ENCODE results near the gene RAPGEF5. TPM values are rescaled to one million over a fixed set of nuclear protein-coding genes. Genes with fewer than 3 reads are reported as not detected.

Gene RAPGEF5
- polyA plus RNA-seq, 1 of the 3 experiments (the other 2 are of a cell fraction): 1.2 TPM

- Histone ChIP-seq H3K9me3 (no peaks in the 10 kb centered on the region), H3K27me3 (ENCODE audit: insufficient read depth) (no peaks in the 10 kb centered on the region), H3K79me2 (ENCODE audit: insufficient read depth) (no peaks in the 10 kb centered on the region), H3K9me2 (no peaks in the 10 kb centered on the region), H3F3A (replicated peaks; ENCODE audit: insufficient read depth) (no peaks in the 10 kb centered on the region), H2AFZ (ENCODE audit: low read depth) (no peak overlapping the region), H3K4me3 (ENCODE audit: low read depth in 2 of 2, low read length in 1 of 2) (no peak overlapping the region), H3K4me2 (no peak overlapping the region), H3K27ac (ENCODE audit: low read depth in 2 of 2, low read length in 1 of 2) (no peak overlapping the region), H4K20me1 (ENCODE audit: insufficient read depth) (no peaks in the 10 kb centered on the region), H3K4me1 (ENCODE audit: control insufficient read depth in 1 of 2, insufficient read depth in 2 of 2, low read depth in 1 of 2, low read length in 1 of 2) (peaks cover 0 to 17% of the 10 kb centered on the region in 2 experiments; a peak in 2 of 4 replicates), H3K9ac (no peak overlapping the region), H3K36me3 (replicated peaks in 1 of 2; ENCODE audit: control insufficient read depth in 1 of 2, insufficient read depth in 2 of 2, low read length in 1 of 2) (no peaks in the 10 kb centered on the region)
- CTCF ChIA-PET: interaction anchor here (0.8 to 1.1 kb wide), 2 partner anchors 9 to 101 kb away, joined by 3 read pairs; no protein-coding TSS in a partner anchor
- POLR2A ChIA-PET: no interaction called here
- 77% methylated on average over 2 of the region's 2 CpGs for WGBS (ENCODE audit: low lambda C conversion rate)
- TF ChIP-seq ZBTB33 (IDR thresholded peaks at IDR 0.05; ENCODE audit: borderline replicate concordance, low read depth) (no peak), ELF1 (IDR thresholded peaks at IDR 0.05) (no peak), GABPA (IDR thresholded peaks at IDR 0.05; ENCODE audit: low read depth) (no peak), RCOR1 (IDR thresholded peaks at IDR 0.05; ENCODE audit: low read length) (no peak)
- DNase-seq: no peak
Measured at GRCh38 chr7:22210967-22211366, 146.0 kb downstream of the RAPGEF5 start.

- H3K9me3 ChIP-seq: no peaks in the 10 kb centered on the region
- ChIA-PET POLR2A (no interaction called here), CTCF (no interaction called here)
- no peak overlapping the region for H3K4me3 ChIP-seq (ENCODE audit: low read depth in 2 of 2, low read length in 1 of 2)
- peaks cover 0 to 17% of the 10 kb centered on the region in 2 experiments; a peak in 2 of 4 replicates for H3K4me1 ChIP-seq (ENCODE audit: control insufficient read depth in 1 of 2, insufficient read depth in 2 of 2, low read depth in 1 of 2, low read length in 1 of 2)
- no peaks in the 10 kb centered on the region for H3K79me2 ChIP-seq (ENCODE audit: insufficient read depth)
- H3K4me2 ChIP-seq: no peak overlapping the region
- no peaks in the 10 kb centered on the region for H3K9me2 ChIP-seq
- no peak for DNase-seq
- H3K36me3 ChIP-seq (replicated peaks in 1 of 2; ENCODE audit: control insufficient read depth in 1 of 2, insufficient read depth in 2 of 2, low read length in 1 of 2): no peaks in the 10 kb centered on the region
- no peak overlapping the region for H3K9ac ChIP-seq
- H3F3A ChIP-seq (replicated peaks; ENCODE audit: insufficient read depth): no peaks in the 10 kb centered on the region
- H3K27me3 ChIP-seq (ENCODE audit: insufficient read depth): no peaks in the 10 kb centered on the region
- H3K27ac ChIP-seq (ENCODE audit: low read depth in 2 of 2, low read length in 1 of 2): no peak overlapping the region
- TF ChIP-seq NRF1 (IDR thresholded peaks at IDR 0.05; ENCODE audit: low read depth, low read length) (no peak), USF2 (IDR thresholded peaks at IDR 0.05; ENCODE audit: borderline replicate concordance, low read depth, low read length) (no peak), TEAD4 (IDR thresholded peaks at IDR 0.05; ENCODE audit: borderline replicate concordance, insufficient read depth) (no peak), SIN3A (IDR thresholded peaks at IDR 0.05; ENCODE audit: borderline replicate concordance, low read depth, low read length) (no peak), ELF1 (IDR thresholded peaks at IDR 0.05) (no peak), MAX (IDR thresholded peaks at IDR 0.05; ENCODE audit: low read depth) (no peak), GATA2 (CRISPR knock-in tag; IDR thresholded peaks at IDR 0.05) (no peak), MXI1 (IDR thresholded peaks at IDR 0.05; ENCODE audit: low read depth, low read length) (no peak), IRF3 (IDR thresholded peaks at IDR 0.05; ENCODE audit: low read depth, low read length) (no peak), SMC3 (IDR thresholded peaks at IDR 0.05; ENCODE audit: low read depth, low read length) (no peak), YY1 (IDR thresholded peaks at IDR 0.05; ENCODE audit: low read depth) (no peak)
- no peaks in the 10 kb centered on the region for H4K20me1 ChIP-seq (ENCODE audit: insufficient read depth)
- H2AFZ ChIP-seq (ENCODE audit: low read depth): no peak overlapping the region
- 51% methylated on average over 3 of the region's 3 CpGs for WGBS (ENCODE audit: low lambda C conversion rate)
Measured at GRCh38 chr7:22210355-22210754, 146.6 kb downstream of the RAPGEF5 start.
